SK-N-MC (cell line): ENCODE results near the gene MMP14.

Experiments used
- EZH2 ChIP-seq: fragments of 200-600 bp; sonication (generic); IDR thresholded peaks from one replicate; pipeline ENCODE4 v1.6.1; 2017; ENCODE audit warnings: antibody characterized with exemption
- FOXP2 ChIP-seq: optimal IDR thresholded peaks from 2 replicates; pipeline ENCODE3; 2011; ENCODE audit warnings: mild to moderate bottlenecking, moderate library complexity; ENCODE audit not compliant: insufficient read depth; ENCODE audit errors: extremely low read length, control extremely low read depth
- POLR2AphosphoS5 ChIP-seq: IDR thresholded peaks from 2 replicates; pipeline ENCODE4 v1.6.1; 2012; ENCODE audit warnings: mild to moderate bottlenecking, low read depth, low read length, borderline replicate concordance

DNA sequence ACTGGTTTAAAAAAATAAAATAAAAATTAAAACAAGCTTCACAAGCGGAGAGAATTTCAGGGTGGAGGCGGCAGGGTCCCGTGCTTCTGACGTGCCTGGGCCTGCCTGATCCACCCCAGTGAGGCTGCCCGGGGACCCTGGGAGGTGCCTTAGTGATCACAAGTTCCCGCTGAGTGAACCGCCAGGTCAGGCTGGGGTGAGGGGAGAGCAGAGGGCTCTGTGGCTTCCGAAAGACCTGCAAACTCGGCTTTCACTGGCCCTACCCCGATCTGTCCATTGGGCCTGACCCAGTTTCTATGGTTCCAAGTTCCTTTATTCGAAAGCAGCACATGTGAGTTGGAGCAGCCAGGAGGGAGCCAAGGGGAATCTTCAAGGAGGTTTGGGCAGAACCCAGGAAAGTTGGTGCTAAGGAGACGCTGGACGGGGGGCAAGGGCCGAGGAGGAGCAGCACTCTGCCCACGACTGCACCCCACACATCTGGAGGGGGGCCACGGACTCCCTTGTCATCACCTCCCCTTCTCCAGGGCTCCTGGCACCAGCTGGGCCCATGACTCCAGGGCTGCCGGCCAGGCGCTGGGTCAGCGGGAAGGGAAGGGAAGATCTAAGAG is 12.9 kb downstream of the MMP14 start:
- no peak for TF ChIP-seq EZH2
- no peak for TF ChIP-seq FOXP2
- no peak for TF ChIP-seq POLR2AphosphoS5
